ENCODE results near the gene GABRG3.

The GABRG3 gene

GRCh38 chr15:27064080-27064479 lies 93.1 kb downstream of the GABRG3 start:
- no peak for DNase-seq (ENCODE audit: low read depth)

GRCh38 chr15:27065151-27065550 lies 94.2 kb downstream of the GABRG3 start:
- no peak for DNase-seq (ENCODE audit: low read depth)

- no peak for DNase-seq (ENCODE audit: low read depth)
Observed at GRCh38 chr15:27065785-27066184, 94.8 kb downstream of the GABRG3 start.

GRCh38 chr15:27066446-27066845 lies 95.5 kb downstream of the GABRG3 start:
- DNase-seq (ENCODE audit: low read depth) = no peak

- DNase-seq (ENCODE audit: low read depth) = no peak
Observed at GRCh38 chr15:27067175-27067574, 96.2 kb downstream of the GABRG3 start.

GRCh38 chr15:27070841-27071240 lies 99.9 kb downstream of the GABRG3 start:
- DNase-seq (ENCODE audit: low read depth) = no peak

- no peak for DNase-seq (ENCODE audit: low read depth)
Observed at GRCh38 chr15:27074179-27074578, 103.2 kb downstream of the GABRG3 start.

- DNase-seq (ENCODE audit: low read depth) = no peak
Observed at GRCh38 chr15:27077790-27078189, 106.8 kb downstream of the GABRG3 start.

GRCh38 chr15:27081676-27082418 lies 110.9 kb downstream of the GABRG3 start:
- no peak for DNase-seq (ENCODE audit: low read depth)

- no peak for DNase-seq (ENCODE audit: low read depth)
Observed at GRCh38 chr15:27082526-27082925, 111.5 kb downstream of the GABRG3 start.

- DNase-seq (ENCODE audit: low read depth) = no peak
Observed at GRCh38 chr15:27084844-27085243, 113.9 kb downstream of the GABRG3 start.

- no peak for DNase-seq (ENCODE audit: low read depth)
Observed at GRCh38 chr15:27086149-27086548, 115.2 kb downstream of the GABRG3 start.

- DNase-seq (ENCODE audit: low read depth) = no peak
Observed at GRCh38 chr15:27086805-27087204, 115.8 kb downstream of the GABRG3 start.

GRCh38 chr15:27087651-27088583 lies 116.9 kb downstream of the GABRG3 start:
- no peak for DNase-seq (ENCODE audit: low read depth)

- DNase-seq (ENCODE audit: low read depth) = no peak
Observed at GRCh38 chr15:27088584-27089232, 117.7 kb downstream of the GABRG3 start.

GRCh38 chr15:27089233-27089586 lies 118.2 kb downstream of the GABRG3 start:
- DNase-seq (ENCODE audit: low read depth) = no peak

- no peak for DNase-seq (ENCODE audit: low read depth)
Observed at GRCh38 chr15:27089676-27090075, 118.7 kb downstream of the GABRG3 start.

- no peak for DNase-seq (ENCODE audit: low read depth)
Observed at GRCh38 chr15:27091270-27091940, 120.4 kb downstream of the GABRG3 start.

- no peak for DNase-seq (ENCODE audit: low read depth)
Observed at GRCh38 chr15:27092390-27092789, 121.4 kb downstream of the GABRG3 start.

- no peak for DNase-seq (ENCODE audit: low read depth)
Observed at GRCh38 chr15:27094235-27094634, 123.3 kb downstream of the GABRG3 start.

- no peak for DNase-seq (ENCODE audit: low read depth)
Observed at GRCh38 chr15:27095886-27096624, 125.1 kb downstream of the GABRG3 start.
